SK-N-MC (cell line): ENCODE data around the gene FAM20C.

Experiments used
- EZH2 ChIP-seq: fragments of 200-600 bp; sonication (generic); IDR thresholded peaks from one replicate; pipeline ENCODE4 v1.6.1; 2017; ENCODE audit warnings: antibody characterized with exemption
- POLR2AphosphoS5 ChIP-seq: IDR thresholded peaks from 2 replicates; pipeline ENCODE4 v1.6.1; 2012; ENCODE audit warnings: mild to moderate bottlenecking, low read depth, low read length, borderline replicate concordance

DNA sequence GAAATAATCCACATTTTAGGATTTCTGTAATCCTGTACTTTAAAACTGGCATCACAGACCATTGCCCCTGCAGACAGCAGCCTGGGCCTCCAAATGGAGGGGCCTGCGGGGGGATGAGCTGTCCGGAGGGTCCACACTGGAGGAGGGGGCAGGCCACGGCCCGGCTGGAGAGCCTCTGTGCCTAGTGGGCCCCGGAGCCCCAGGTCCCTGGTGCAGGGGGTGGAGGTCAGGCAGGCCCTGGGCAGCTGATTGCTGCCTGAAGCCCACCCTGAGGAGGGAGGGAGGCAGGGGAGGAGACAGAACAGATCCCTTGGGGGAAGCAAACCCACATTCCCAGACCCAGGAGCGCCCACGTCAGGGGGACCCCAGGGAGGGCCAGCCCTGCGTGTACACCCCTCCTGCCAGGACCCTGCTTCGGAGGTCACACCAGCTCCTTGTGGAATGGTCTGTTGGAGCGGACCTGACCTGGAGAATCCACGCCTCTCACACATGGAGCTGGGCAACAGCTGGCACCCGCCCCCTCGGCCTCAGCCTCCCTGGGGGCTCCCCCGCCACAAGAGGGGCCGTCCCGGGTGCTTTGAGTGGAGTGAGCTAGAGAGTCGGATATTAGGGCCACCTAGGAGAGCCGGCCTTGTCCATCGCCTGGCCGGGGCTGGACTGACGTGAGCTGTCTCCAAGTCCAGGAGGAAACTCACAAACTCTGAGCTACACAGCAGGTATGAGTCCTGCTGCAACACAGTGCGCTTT, 12.2 kb upstream of the FAM20C start:
- TF ChIP-seq POLR2AphosphoS5 (no peak), EZH2 (no peak)
